Measurements from ENCODE around the gene ADAR. TPM values are rescaled to one million over a fixed set of nuclear protein-coding genes. Genes with fewer than 3 reads are reported as not detected.

Gene ADAR
- polyA plus RNA-seq, 1 donor (not counting 4 experiments of a cell fraction or from before 2014, with no cell fraction given): 148 TPM

- no peaks in the 10 kb centered on the region for H3K27me3 ChIP-seq (ENCODE audit: control insufficient read depth, extremely low read depth, insufficient read depth, low read length)
- TF ChIP-seq CTCF (optimal IDR thresholded peaks at IDR 0.05 in 1 of 3, IDR thresholded peaks at IDR 0.05 in 1 of 3, conservative IDR thresholded peaks at IDR 0.05 in 1 of 3; ENCODE audit: extremely low read depth in 1 of 3, insufficient read depth in 2 of 3, low read length in 3 of 3) (no peak), EZH2 (IDR thresholded peaks at IDR 0.05; ENCODE audit: low read length) (no peak)
- no peak overlapping the region for H3K27ac ChIP-seq (ENCODE audit: control insufficient read depth, insufficient read depth, low read length)
- no peaks in the 10 kb centered on the region for H3K36me3 ChIP-seq (ENCODE audit: control insufficient read depth in 2 of 2, extremely low read depth in 1 of 2, insufficient read depth in 2 of 2, low read length in 2 of 2)
- no peaks in the 10 kb centered on the region for H3K4me1 ChIP-seq (ENCODE audit: control insufficient read depth, extremely low read depth, insufficient read depth, low read length)
- no peaks in the 10 kb centered on the region for H3K9me1 ChIP-seq (ENCODE audit: control insufficient read depth, extremely low read depth, insufficient read depth, low read length)
- H2AFZ ChIP-seq (ENCODE audit: control insufficient read depth, low read length): no peak overlapping the region
- no peak overlapping the region for H3K4me3 ChIP-seq (ENCODE audit: control insufficient read depth in 2 of 3, extremely low read depth in 1 of 3, insufficient read depth in 2 of 3, low read depth in 1 of 3, low read length in 3 of 3)
- DNase-seq (ENCODE audit: low read depth, low spot score): no peak
- peaks cover 79% of the 10 kb centered on the region for H3K79me2 ChIP-seq (ENCODE audit: control insufficient read depth, insufficient read depth, low read length)
- no peak overlapping the region for H3K4me2 ChIP-seq (ENCODE audit: control insufficient read depth, extremely low read depth, insufficient read depth, low read depth, low read length)
- no peak overlapping the region for H3K9ac ChIP-seq (ENCODE audit: control insufficient read depth, extremely low read depth, insufficient read depth, low read length)
- dilution Hi-C loops (cut with MboI; ENCODE audit: extremely low pct_ligation_motif_present, low sequenced_read_pairs): no loop called here
- peaks cover 6% of the 10 kb centered on the region for H4K20me1 ChIP-seq (ENCODE audit: control insufficient read depth, extremely low read depth, insufficient read depth, low read length)
- no peak for FAIRE-seq
- no peaks in the 10 kb centered on the region for H3K9me3 ChIP-seq (ENCODE audit: control insufficient read depth, low read depth, low read length)
Measured at GRCh38 chr1:154616659-154617345, 8.8 kb upstream of the ADAR start.

GRCh38 chr1:154615411-154615810, 7.4 kb upstream of the ADAR start:
- Histone ChIP-seq H3K27ac (ENCODE audit: control insufficient read depth, insufficient read depth, low read length) (no peak overlapping the region), H3K79me2 (ENCODE audit: control insufficient read depth, insufficient read depth, low read length) (peaks cover 80% of the 10 kb centered on the region), H3K9me3 (ENCODE audit: control insufficient read depth, low read depth, low read length) (no peaks in the 10 kb centered on the region), H2AFZ (ENCODE audit: control insufficient read depth, low read length) (no peak overlapping the region), H3K4me2 (ENCODE audit: control insufficient read depth, extremely low read depth, insufficient read depth, low read depth, low read length) (no peak overlapping the region), H3K9me1 (ENCODE audit: control insufficient read depth, extremely low read depth, insufficient read depth, low read length) (no peaks in the 10 kb centered on the region), H3K27me3 (ENCODE audit: control insufficient read depth, extremely low read depth, insufficient read depth, low read length) (no peaks in the 10 kb centered on the region), H4K20me1 (ENCODE audit: control insufficient read depth, extremely low read depth, insufficient read depth, low read length) (peaks cover 6% of the 10 kb centered on the region), H3K9ac (ENCODE audit: control insufficient read depth, extremely low read depth, insufficient read depth, low read length) (no peak overlapping the region), H3K4me1 (ENCODE audit: control insufficient read depth, extremely low read depth, insufficient read depth, low read length) (no peaks in the 10 kb centered on the region), H3K4me3 (ENCODE audit: control insufficient read depth in 2 of 3, extremely low read depth in 1 of 3, insufficient read depth in 2 of 3, low read depth in 1 of 3, low read length in 3 of 3) (no peak overlapping the region), H3K36me3 (ENCODE audit: control insufficient read depth in 2 of 2, extremely low read depth in 1 of 2, insufficient read depth in 2 of 2, low read length in 2 of 2) (no peaks in the 10 kb centered on the region)
- dilution Hi-C loops (cut with MboI; ENCODE audit: extremely low pct_ligation_motif_present, low sequenced_read_pairs): no loop called here
- DNase-seq (ENCODE audit: low read depth, low spot score): no peak
- TF ChIP-seq EZH2 (IDR thresholded peaks at IDR 0.05; ENCODE audit: low read length) (no peak), CTCF (optimal IDR thresholded peaks at IDR 0.05 in 1 of 3, IDR thresholded peaks at IDR 0.05 in 1 of 3, conservative IDR thresholded peaks at IDR 0.05 in 1 of 3; ENCODE audit: extremely low read depth in 1 of 3, insufficient read depth in 2 of 3, low read length in 3 of 3) (no peak)
- FAIRE-seq: no peak
